ENCODE measurements around the gene ASTL. TPM values are rescaled to one million over a fixed set of nuclear protein-coding genes. Genes with fewer than 3 reads are reported as not detected.

The ASTL gene
- total and polyA plus RNA-seq, 2 of the 13 experiments (the other 11 are each of a cell fraction or from before 2014, with no cell fraction given): not detected

GRCh38 chr2:96087130-96087529 is 51.2 kb downstream of the ASTL start:
- Histone ChIP-seq H3K27me3 (ENCODE audit: control insufficient read depth in 1 of 2, insufficient read depth in 2 of 2, low read length in 2 of 2) (peaks cover 12 to 36% of the 10 kb centered on the region in 2 experiments), H3K9me3 (ENCODE audit: low read length) (no peaks in the 10 kb centered on the region), H2AFZ (ENCODE audit: low read length) (no peak overlapping the region), H3K79me2 (ENCODE audit: insufficient read depth, low read length) (no peaks in the 10 kb centered on the region), H3K4me3 (replicated peaks in 1 of 3; ENCODE audit: insufficient read depth in 1 of 3, low read depth in 2 of 3, low read length in 3 of 3) (no peak overlapping the region), H3K36me3 (replicated peaks in 1 of 2; ENCODE audit: control insufficient read depth in 1 of 2, insufficient read depth in 2 of 2, low read length in 2 of 2) (no peaks in the 10 kb centered on the region), H3K27ac (ENCODE audit: extremely low read length, insufficient read depth, low read length) (no peak overlapping the region), H3K9ac (ENCODE audit: insufficient read depth, low read depth, low read length) (no peak overlapping the region), H3K4me2 (ENCODE audit: low read depth, low read length) (no peak overlapping the region), H4K20me1 (ENCODE audit: insufficient read depth, low read length) (no peaks in the 10 kb centered on the region), H3K4me1 (ENCODE audit: insufficient read depth, low read length) (peaks cover 14% of the 10 kb centered on the region)
- 75% methylated on average over 2 of the region's 2 CpGs for WGBS (ENCODE audit: low lambda C conversion rate)
- TF ChIP-seq AGO2 (optimal IDR thresholded peaks at IDR 0.05; ENCODE audit: low read depth, low read length) (no peak), PAWR (CRISPR knock-in tag; IDR thresholded peaks at IDR 0.05; ENCODE audit: borderline replicate concordance) (no peak), FOXK2 (IDR thresholded peaks at IDR 0.05) (no peak), ZNF652 (CRISPR knock-in tag; IDR thresholded peaks at IDR 0.05; ENCODE audit: borderline replicate concordance, low read depth) (no peak), MIER3 (CRISPR knock-in tag; IDR thresholded peaks at IDR 0.05; ENCODE audit: borderline replicate concordance) (no peak)
- TF ChIP-seq, protein P1, sequence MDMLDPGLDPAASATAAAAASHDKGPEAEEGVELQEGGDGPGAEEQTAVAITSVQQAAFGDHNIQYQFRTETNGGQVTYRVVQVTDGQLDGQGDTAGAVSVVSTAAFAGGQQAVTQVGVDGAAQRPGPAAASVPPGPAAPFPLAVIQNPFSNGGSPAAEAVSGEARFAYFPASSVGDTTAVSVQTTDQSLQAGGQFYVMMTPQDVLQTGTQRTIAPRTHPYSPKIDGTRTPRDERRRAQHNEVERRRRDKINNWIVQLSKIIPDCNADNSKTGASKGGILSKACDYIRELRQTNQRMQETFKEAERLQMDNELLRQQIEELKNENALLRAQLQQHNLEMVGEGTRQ (IDR thresholded peaks at IDR 0.05; ENCODE audit: low read depth, low read length): no peak
- TF ChIP-seq, protein P1 (CRISPR knock-in tag; IDR thresholded peaks at IDR 0.05; ENCODE audit: borderline replicate concordance): no peak
- TF ChIP-seq, protein P2, sequence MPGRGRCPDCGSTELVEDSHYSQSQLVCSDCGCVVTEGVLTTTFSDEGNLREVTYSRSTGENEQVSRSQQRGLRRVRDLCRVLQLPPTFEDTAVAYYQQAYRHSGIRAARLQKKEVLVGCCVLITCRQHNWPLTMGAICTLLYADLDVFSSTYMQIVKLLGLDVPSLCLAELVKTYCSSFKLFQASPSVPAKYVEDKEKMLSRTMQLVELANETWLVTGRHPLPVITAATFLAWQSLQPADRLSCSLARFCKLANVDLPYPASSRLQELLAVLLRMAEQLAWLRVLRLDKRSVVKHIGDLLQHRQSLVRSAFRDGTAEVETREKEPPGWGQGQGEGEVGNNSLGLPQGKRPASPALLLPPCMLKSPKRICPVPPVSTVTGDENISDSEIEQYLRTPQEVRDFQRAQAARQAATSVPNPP (CRISPR knock-in tag; IDR thresholded peaks at IDR 0.05): no peak
- ATAC-seq: no peak
- ChIA-PET POLR2A (no interaction called here), CTCF (ENCODE audit: low intra/inter-chr PET ratio, low total read pairs) (no interaction called here)
- no TSS peak for BruUV-seq (replicated peaks)
- in situ Hi-C loops (cut with HindIII; ENCODE audit: extremely low pct_ligation_motif_present, low pct_unique_long_range_greater_than_20kb): no loop called here
- intact Hi-C loops (cut with micrococcal nuclease; ENCODE audit: unreplicated experiment): no loop called here
- FAIRE-seq: no peak
- no peak for DNase-seq (ENCODE audit: low spot score)
